GM13976 (cell line): ENCODE data around the gene UPP1.

ENCODE experiments used
- DNase-seq: peaks from one replicate; pipeline ENCODE4 v3.0.0; 2012; ENCODE audit warnings: low spot score
- CTCF ChIP-seq: IDR thresholded peaks from 2 replicates; pipeline ENCODE4 v1.5.1; 2012; ENCODE audit warnings: borderline replicate concordance, mild to moderate bottlenecking; ENCODE audit not compliant: insufficient read depth; ENCODE audit errors: extremely low read depth, missing control alignments, control extremely low read depth
- in situ Hi-C: fragments of 300-500 bp; cut with MboI; formaldehyde crosslinking; loops from one replicate; pipeline ENCODE4 v1.12.0; 2022; ENCODE audit warnings: low sequenced_read_pairs, mixed read lengths, inconsistent platforms; ENCODE audit not compliant: unreplicated experiment

UPP1 gene

GRCh38 chr7:48108959-48109847, 20.1 kb downstream of the UPP1 start:
- no peak for TF ChIP-seq CTCF
- no peak for DNase-seq
- in situ Hi-C loops, result loop anchor here (25.0 kb wide), 1 partner anchor 103 kb away; no protein-coding TSS in a partner anchor

GRCh38 chr7:48109848-48110663, 21.0 kb downstream of the UPP1 start:
- peak; percentile 83 for DNase-seq
- peak; percentile 94 for TF ChIP-seq CTCF
- in situ Hi-C loops, result loop anchor here (10.0 to 25.0 kb wide), 2 partner anchors 102 to 165 kb away; partner anchors contain the start of gene PKD1L1

GRCh38 chr7:48110868-48111267, 21.8 kb downstream of the UPP1 start:
- in situ Hi-C loops, result loop anchor here (10.0 to 25.0 kb wide), 2 partner anchors 101 to 166 kb away; partner anchors contain the start of gene PKD1L1
- no peak for DNase-seq
- no peak for TF ChIP-seq CTCF

GRCh38 chr7:48111596-48111995, 22.5 kb downstream of the UPP1 start:
- DNase-seq, result no peak
- in situ Hi-C loops, result loop anchor here (10.0 to 25.0 kb wide), 2 partner anchors 101 to 167 kb away; partner anchors contain the start of gene PKD1L1
- TF ChIP-seq CTCF, result no peak

GRCh38 chr7:48112401-48113165, 23.5 kb downstream of the UPP1 start:
- no peak for DNase-seq
- in situ Hi-C loops, result loop anchor here (10.0 to 25.0 kb wide), 2 partner anchors 100 to 168 kb away; partner anchors contain the start of gene PKD1L1
- TF ChIP-seq CTCF, result no peak
